Erythroblast (primary cell): Measurements from ENCODE around the gene MRFAP1L1.
"Not testable (repeated sequence)": the region's sequence is repeated elsewhere in the genome, so short reads cannot be mapped to it uniquely, and the experiment has no call there.

Experiments used
- GATA1 ChIP-seq: IDR thresholded peaks from 2 replicates; pipeline ENCODE4 v1.6.1; 2011; ENCODE audit warnings: low read depth, mild to moderate bottlenecking, control low read depth, low read length, moderate library complexity
- POLR2A ChIP-seq: IDR thresholded peaks from 2 replicates; pipeline ENCODE4 v1.6.1; 2011; ENCODE audit warnings: mild to moderate bottlenecking, low read length

- not testable (repeated sequence) for TF ChIP-seq POLR2A, GATA1
Observed at GRCh38 chr4:6756345-6756744, 46.7 kb upstream of the MRFAP1L1 start.
